AG04450 (cell line): ENCODE measurements around the gene LATS1. TPM values are rescaled to one million over a fixed set of nuclear protein-coding genes. Genes with fewer than 3 reads are reported as not detected.

ENCODE experiments used
- CTCF ChIA-PET: fragments of 300-600, 350-600 bp; formaldehyde crosslinking; extraction: SDS; loops from one replicate; lab custom pipeline; 2022; ENCODE audit warnings: antibody characterized with exemption, inconsistent platforms; lab: Charles Lee
- POLR2A ChIA-PET: fragments of 350-600 bp; formaldehyde crosslinking; extraction: SDS; loops from one replicate; lab custom pipeline; 2021; ENCODE audit warnings: antibody characterized with exemption, inconsistent platforms; lab: Yijun Ruan, JAX
- DNase-seq: peaks from one replicate; pipeline ENCODE4 v3.0.0-alpha.2; 2011; ENCODE audit warnings: low read depth, low spot score
- H3K27ac ChIP-seq: one replicate; pipeline ENCODE4 v1.5.1; 2012; ENCODE audit warnings: low read depth, low read length, control low read depth
- H3K27me3 ChIP-seq: one replicate; pipeline ENCODE4 v1.6.0; 2012; ENCODE audit warnings: low read length; ENCODE audit not compliant: control insufficient read depth, insufficient read depth
- H3K4me3 ChIP-seq: 2 replicates; pipeline ENCODE4 v1.5.1; 2011; ENCODE audit warnings: mild to moderate bottlenecking, low read depth, low read length, control low read depth
- H3K9me3 ChIP-seq: 2 replicates; pipeline ENCODE4 v1.5.1; 2012; ENCODE audit warnings: low read length; ENCODE audit not compliant: control insufficient read depth, insufficient read depth
- polyA plus RNA-seq: library from polyadenylated mRNA; depleted of rRNA; stranded (reverse); fragments of >200 nt; gene quantifications from 2 replicates; pipeline ENCODE4 v1.2.3, GENCODE V29; 2011; rRNA removed
- small RNA-seq: library from RNA; depleted of rRNA; stranded (forward); fragments of <200 nt; gene quantifications from one replicate; pipeline ENCODE3, GENCODE V24; 2012; ENCODE audit warnings: low read depth; ENCODE audit not compliant: insufficient read length
- TF ChIP-seq, protein P1 (sequence below): IDR thresholded peaks from 2 replicates; pipeline ENCODE4 v1.5.1; 2011; ENCODE audit warnings: low read depth, low read length, control low read depth, inconsistent platforms

Gene LATS1
- polyA plus RNA-seq, 1 experiment = 17.6 TPM

- no peak for DNase-seq
- ChIA-PET POLR2A (interaction anchor here (0.7 kb wide), 1 partner anchor 32 kb away, joined by 3 read pairs; no protein-coding TSS in a partner anchor), CTCF (no interaction called here)
- TF ChIP-seq, protein P1, sequence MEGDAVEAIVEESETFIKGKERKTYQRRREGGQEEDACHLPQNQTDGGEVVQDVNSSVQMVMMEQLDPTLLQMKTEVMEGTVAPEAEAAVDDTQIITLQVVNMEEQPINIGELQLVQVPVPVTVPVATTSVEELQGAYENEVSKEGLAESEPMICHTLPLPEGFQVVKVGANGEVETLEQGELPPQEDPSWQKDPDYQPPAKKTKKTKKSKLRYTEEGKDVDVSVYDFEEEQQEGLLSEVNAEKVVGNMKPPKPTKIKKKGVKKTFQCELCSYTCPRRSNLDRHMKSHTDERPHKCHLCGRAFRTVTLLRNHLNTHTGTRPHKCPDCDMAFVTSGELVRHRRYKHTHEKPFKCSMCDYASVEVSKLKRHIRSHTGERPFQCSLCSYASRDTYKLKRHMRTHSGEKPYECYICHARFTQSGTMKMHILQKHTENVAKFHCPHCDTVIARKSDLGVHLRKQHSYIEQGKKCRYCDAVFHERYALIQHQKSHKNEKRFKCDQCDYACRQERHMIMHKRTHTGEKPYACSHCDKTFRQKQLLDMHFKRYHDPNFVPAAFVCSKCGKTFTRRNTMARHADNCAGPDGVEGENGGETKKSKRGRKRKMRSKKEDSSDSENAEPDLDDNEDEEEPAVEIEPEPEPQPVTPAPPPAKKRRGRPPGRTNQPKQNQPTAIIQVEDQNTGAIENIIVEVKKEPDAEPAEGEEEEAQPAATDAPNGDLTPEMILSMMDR = no peak
- Histone ChIP-seq H3K27ac (no peak overlapping the region), H3K4me3 (no peak overlapping the region), H3K9me3 (no peaks in the 10 kb centered on the region), H3K27me3 (no peaks in the 10 kb centered on the region)
Measured at GRCh38 chr6:149627672-149628071, 90.2 kb downstream of the LATS1 start.

GRCh38 chr6:149615805-149616204 lies 102.1 kb downstream of the LATS1 start:
- no peaks in the 10 kb centered on the region for H3K27me3 ChIP-seq
- peaks cover 3% of the 10 kb centered on the region; the same call in 1 of the 2 replicates for H3K9me3 ChIP-seq
- ChIA-PET CTCF (no interaction called here), POLR2A (no interaction called here)
- TF ChIP-seq, protein P1 = no peak
- no peak for DNase-seq
- no peak overlapping the region for H3K27ac ChIP-seq
- H3K4me3 ChIP-seq = no peak overlapping the region

GRCh38 chr6:149614337-149614736 lies 103.6 kb downstream of the LATS1 start:
- ChIA-PET POLR2A (no interaction called here), CTCF (no interaction called here)
- no peak overlapping the region for H3K4me3 ChIP-seq
- peaks cover 3% of the 10 kb centered on the region; the same call in 1 of the 2 replicates for H3K9me3 ChIP-seq
- H3K27me3 ChIP-seq = no peaks in the 10 kb centered on the region
- DNase-seq = no peak
- no peak overlapping the region for H3K27ac ChIP-seq
- TF ChIP-seq, protein P1 = no peak

GRCh38 chr6:149608381-149608982 lies 109.4 kb downstream of the LATS1 start:
- ChIA-PET CTCF (no interaction called here), POLR2A (no interaction called here)
- Histone ChIP-seq H3K27ac (no peak overlapping the region), H3K9me3 (no peaks in the 10 kb centered on the region), H3K27me3 (no peaks in the 10 kb centered on the region), H3K4me3 (no peak overlapping the region)
- no peak for DNase-seq
- TF ChIP-seq, protein P1 = no peak

Small RNA genes within 50 kb of the gene (small RNA-seq; reads per million reads assigned to genes)
- not detected for gene RF00019

Other genes with a start within 250 kb of the LATS1 start
- 0.01 and 0.02 TPM in 2 replicates for gene ZC3H12D, start 233.1 kb downstream of the LATS1 start, polyA plus RNA-seq
- gene PPIL4, start 172.1 kb downstream of the LATS1 start, polyA plus RNA-seq = 12.0 and 14.7 TPM in 2 replicates
- gene GINM1, start 151.7 kb downstream of the LATS1 start, polyA plus RNA-seq = 28.3 and 42.0 TPM in 2 replicates
- gene KATNA1, start 69.4 kb downstream of the LATS1 start, polyA plus RNA-seq = 27.4 and 37.4 TPM in 2 replicates
- gene NUP43, start 28.4 kb upstream of the LATS1 start, polyA plus RNA-seq = 25.6 and 27.9 TPM in 2 replicates
- gene PCMT1, start 31.6 kb upstream of the LATS1 start, polyA plus RNA-seq = 77.5 and 96.2 TPM in 2 replicates
- 64.3 and 71.0 TPM in 2 replicates for gene LRP11, start 146.3 kb upstream of the LATS1 start, polyA plus RNA-seq
- gene RAET1E, start 180.0 kb upstream of the LATS1 start, polyA plus RNA-seq = not detected in 2 replicates
- 3.0 TPM in 2 replicates for gene RAET1G, start 205.0 kb upstream of the LATS1 start, polyA plus RNA-seq
- gene ULBP2, start 223.9 kb upstream of the LATS1 start, polyA plus RNA-seq = 6.3 and 7.9 TPM in 2 replicates
- gene ULBP1, start 245.8 kb upstream of the LATS1 start, polyA plus RNA-seq = 2.6 and 2.8 TPM in 2 replicates